HG03097 (cell line): ENCODE data around the gene DDI1.

Source experiments
- ATAC-seq: cut with Tn5 transposase; IDR thresholded peaks from one replicate; pipeline ENCODE4 v1.9.1; 2021; ENCODE audit not compliant: unreplicated experiment, low FRiP score

Gene DDI1

GRCh38 chr11:104075706-104076105 is 39.3 kb downstream of the DDI1 start:
- no peak for ATAC-seq

- ATAC-seq: no peak
Measured at GRCh38 chr11:104076455-104076854, 40.0 kb downstream of the DDI1 start.

GRCh38 chr11:104078245-104078644 is 41.8 kb downstream of the DDI1 start:
- no peak for ATAC-seq

GRCh38 chr11:104078995-104079394 is 42.6 kb downstream of the DDI1 start:
- ATAC-seq: no peak

- no peak for ATAC-seq
Measured at GRCh38 chr11:104086621-104087020, 50.2 kb downstream of the DDI1 start.
